ENCODE results near the gene MALRD1. TPM values are rescaled to one million over a fixed set of nuclear protein-coding genes. Genes with fewer than 3 reads are reported as not detected.

MALRD1 gene
- total RNA-seq, 1 experiment from 2014 or later = 0.86 TPM

- no peak overlapping the region for H3K27ac ChIP-seq (ENCODE audit: low read depth, low read length, poor library complexity, severe bottlenecking)
- H3K36me3 ChIP-seq (ENCODE audit: insufficient read depth, low read length, poor library complexity, severe bottlenecking) = no peaks in the 10 kb centered on the region
- ChIA-PET POLR2A (ENCODE audit: low non-redundant PET) (no interaction called here), CTCF (no interaction called here)
- no peak for TF ChIP-seq CTCF (conservative IDR thresholded peaks at IDR 0.05; ENCODE audit: low read depth, low read length)
- TF ChIP-seq EZH2 (IDR thresholded peaks at IDR 0.05; ENCODE audit: borderline replicate concordance, low read depth, low read length, poor library complexity, severe bottlenecking) = no peak
- H3K9me3 ChIP-seq (ENCODE audit: low read depth, low read length, poor library complexity, severe bottlenecking) = no peaks in the 10 kb centered on the region
- H3K27me3 ChIP-seq (replicated peaks; ENCODE audit: insufficient read depth, low read depth, low read length, poor library complexity) = no peaks in the 10 kb centered on the region
- no peak for DNase-seq (ENCODE audit: low spot score)
- no peaks in the 10 kb centered on the region for H3K4me1 ChIP-seq (ENCODE audit: insufficient read depth, low read length, poor library complexity, severe bottlenecking)
- H3K4me3 ChIP-seq (ENCODE audit: low read depth, low read length, poor library complexity, severe bottlenecking) = no peak overlapping the region
- BruUV-seq (replicated peaks) = no TSS peak
- intact Hi-C loops (cut with micrococcal nuclease; ENCODE audit: unreplicated experiment) = no loop called here
Measured at GRCh38 chr10:19704544-19704943, 655.9 kb downstream of the MALRD1 start.

- H3K27ac ChIP-seq (ENCODE audit: low read depth, low read length, poor library complexity, severe bottlenecking) = no peak overlapping the region
- TF ChIP-seq CTCF (conservative IDR thresholded peaks at IDR 0.05; ENCODE audit: low read depth, low read length) (no peak), EZH2 (IDR thresholded peaks at IDR 0.05; ENCODE audit: borderline replicate concordance, low read depth, low read length, poor library complexity, severe bottlenecking) (no peak)
- ChIA-PET POLR2A (ENCODE audit: low non-redundant PET) (no interaction called here), CTCF (no interaction called here)
- H3K27me3 ChIP-seq (replicated peaks; ENCODE audit: insufficient read depth, low read depth, low read length, poor library complexity) = no peaks in the 10 kb centered on the region
- H3K9me3 ChIP-seq (ENCODE audit: low read depth, low read length, poor library complexity, severe bottlenecking) = no peaks in the 10 kb centered on the region
- no peak overlapping the region for H3K4me3 ChIP-seq (ENCODE audit: low read depth, low read length, poor library complexity, severe bottlenecking)
- intact Hi-C loops (cut with micrococcal nuclease; ENCODE audit: unreplicated experiment) = no loop called here
- no peak for DNase-seq (ENCODE audit: low spot score)
- no TSS peak for BruUV-seq (replicated peaks)
- H3K4me1 ChIP-seq (ENCODE audit: insufficient read depth, low read length, poor library complexity, severe bottlenecking) = no peaks in the 10 kb centered on the region
- no peaks in the 10 kb centered on the region for H3K36me3 ChIP-seq (ENCODE audit: insufficient read depth, low read length, poor library complexity, severe bottlenecking)
Measured at GRCh38 chr10:19705250-19705649, 656.6 kb downstream of the MALRD1 start.

GRCh38 chr10:19706904-19707303 lies 658.3 kb downstream of the MALRD1 start:
- Histone ChIP-seq H3K4me1 (ENCODE audit: insufficient read depth, low read length, poor library complexity, severe bottlenecking) (no peaks in the 10 kb centered on the region), H3K4me3 (ENCODE audit: low read depth, low read length, poor library complexity, severe bottlenecking) (no peak overlapping the region), H3K9me3 (ENCODE audit: low read depth, low read length, poor library complexity, severe bottlenecking) (peaks cover 4% of the 10 kb centered on the region), H3K36me3 (ENCODE audit: insufficient read depth, low read length, poor library complexity, severe bottlenecking) (no peaks in the 10 kb centered on the region), H3K27me3 (replicated peaks; ENCODE audit: insufficient read depth, low read depth, low read length, poor library complexity) (no peaks in the 10 kb centered on the region), H3K27ac (ENCODE audit: low read depth, low read length, poor library complexity, severe bottlenecking) (no peak overlapping the region)
- ChIA-PET CTCF (no interaction called here), POLR2A (ENCODE audit: low non-redundant PET) (no interaction called here)
- intact Hi-C loops (cut with micrococcal nuclease; ENCODE audit: unreplicated experiment) = no loop called here
- no TSS peak for BruUV-seq (replicated peaks)
- TF ChIP-seq CTCF (conservative IDR thresholded peaks at IDR 0.05; ENCODE audit: low read depth, low read length) (no peak), EZH2 (IDR thresholded peaks at IDR 0.05; ENCODE audit: borderline replicate concordance, low read depth, low read length, poor library complexity, severe bottlenecking) (no peak)
- DNase-seq (ENCODE audit: low spot score) = no peak

All from A673 (cell line).